NCI-H510A (cell line): ENCODE measurements around the gene SYT17.
"Not testable (repeated sequence)": the region's sequence is repeated elsewhere in the genome, so short reads cannot be mapped to it uniquely, and the experiment has no call there.

Experiments
- DNase-seq: peaks from one replicate; lab custom pipeline; 2025; lab: John Stamatoyannopoulos, UW

The SYT17 gene

DNA sequence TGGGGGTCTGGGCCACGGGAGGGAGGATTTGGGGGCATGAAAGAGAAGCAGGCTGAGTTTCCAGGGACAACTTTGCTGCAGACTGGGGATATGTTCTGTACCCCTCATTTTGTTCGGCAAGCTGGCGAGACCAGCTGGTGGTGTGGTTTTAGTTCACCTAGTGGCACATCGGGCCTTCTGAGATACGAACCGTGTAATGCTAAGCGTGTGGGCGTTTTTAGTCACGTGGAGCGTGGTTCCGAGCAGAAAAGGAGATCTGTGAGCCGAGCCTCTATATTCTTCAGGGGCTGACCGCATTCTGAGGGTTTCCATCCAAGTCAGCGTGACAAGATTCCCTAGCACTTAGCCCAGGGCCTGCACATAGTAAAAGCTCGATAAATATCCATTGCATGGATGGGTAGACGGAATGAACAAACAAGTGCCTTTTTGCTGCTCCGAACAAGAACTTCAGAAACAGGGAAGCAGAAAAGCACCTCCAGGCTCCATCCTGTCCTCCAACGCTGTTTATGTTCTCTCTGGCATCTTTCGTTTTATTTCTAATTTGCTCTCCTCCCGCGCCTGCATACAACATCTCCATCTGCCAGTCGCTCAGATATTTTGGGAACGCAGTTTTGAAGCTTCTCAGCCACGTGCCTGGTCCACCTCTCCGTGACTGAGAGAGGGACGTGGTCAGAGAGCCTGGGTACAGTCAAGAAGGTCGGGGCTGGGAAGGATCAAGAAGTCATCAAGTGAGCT is 5.8 kb downstream of the SYT17 start:
- DNase-seq: no peak

DNA sequence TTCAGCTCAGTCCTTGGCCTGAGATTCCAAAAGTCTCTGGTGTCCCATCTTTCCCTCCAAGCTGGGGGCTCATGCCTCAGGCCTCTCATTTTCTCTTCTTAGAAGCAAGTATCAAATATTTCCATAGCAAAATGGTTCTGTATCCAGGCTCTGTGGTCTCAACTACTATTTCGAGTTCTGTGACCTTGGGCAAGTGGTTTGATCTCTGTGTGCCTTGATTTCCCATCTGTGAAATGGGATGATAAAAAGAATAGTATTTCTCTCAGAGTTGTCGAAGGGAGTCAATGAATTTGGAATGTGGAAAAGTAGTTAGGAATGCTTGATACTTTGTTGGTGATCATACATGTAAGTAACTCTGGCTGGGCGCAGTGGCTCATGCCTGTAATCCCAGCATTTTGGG is 6.4 kb downstream of the SYT17 start:
- no peak for DNase-seq

DNA sequence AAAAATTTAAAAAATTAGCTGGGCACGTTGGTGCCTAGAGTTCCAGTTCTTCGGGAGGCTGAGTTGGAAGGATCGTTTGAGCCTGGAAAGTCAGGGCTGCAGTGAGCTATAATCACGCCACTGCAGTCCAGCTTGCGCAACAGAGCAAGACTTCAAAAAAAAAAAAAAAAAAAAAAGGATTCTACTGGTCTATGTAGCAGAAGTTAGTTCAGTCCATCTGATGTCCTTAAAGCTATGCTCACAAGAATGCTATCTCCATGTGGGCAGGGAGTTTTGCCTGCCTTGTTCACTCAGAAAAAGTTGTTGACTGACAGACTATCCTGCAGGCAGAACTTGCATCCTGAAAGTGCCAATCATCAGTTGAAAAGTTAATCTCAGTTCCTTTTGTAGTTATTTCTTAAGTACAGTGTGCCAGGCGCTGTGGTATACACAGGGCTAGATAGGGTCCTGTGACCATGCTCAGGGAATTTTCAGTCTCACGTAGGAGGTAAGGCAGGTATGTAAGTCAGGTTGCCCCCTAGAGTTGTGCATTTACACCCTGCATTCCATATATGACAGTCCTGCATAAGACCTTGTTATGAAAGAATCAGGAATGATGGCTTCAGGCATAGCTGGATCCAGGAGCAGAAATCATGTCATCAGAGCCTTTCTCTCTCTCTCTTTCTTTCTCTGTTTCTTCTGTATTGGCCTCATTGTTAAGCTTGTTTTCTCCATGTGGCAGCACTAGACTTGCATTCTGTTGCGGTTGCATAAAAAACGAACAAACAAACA is 7.6 kb downstream of the SYT17 start:
- no peak for DNase-seq

- peak; percentile 58 for DNase-seq
These were observed 9.2 kb downstream of the SYT17 start for GRCh38 chr16:19177111-19177739.

- DNase-seq: peak; percentile 63
These were observed 11.8 kb downstream of the SYT17 start for GRCh38 chr16:19179546-19180490.

DNA sequence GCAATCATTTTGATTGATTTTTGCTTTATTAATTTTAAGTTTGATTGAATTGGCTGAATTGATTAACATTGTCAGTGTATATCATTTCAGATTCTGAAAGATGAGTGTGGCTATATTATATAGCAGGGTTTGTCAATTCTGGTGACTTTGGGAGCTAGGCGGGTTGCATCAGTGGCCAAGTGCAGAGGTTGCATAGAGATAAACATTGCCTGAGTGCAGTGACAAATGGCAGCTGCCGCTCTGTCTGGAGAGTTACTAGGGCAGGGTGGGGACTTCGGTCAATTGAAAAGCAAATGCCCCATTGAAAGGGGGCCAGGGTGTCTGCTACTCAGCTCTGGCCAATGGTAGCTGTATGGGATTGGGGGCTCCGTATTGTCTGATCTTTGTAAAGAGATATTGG is 12.7 kb downstream of the SYT17 start:
- no peak for DNase-seq

- DNase-seq: no peak
These were observed 14.4 kb downstream of the SYT17 start for GRCh38 chr16:19182481-19182880.

DNA sequence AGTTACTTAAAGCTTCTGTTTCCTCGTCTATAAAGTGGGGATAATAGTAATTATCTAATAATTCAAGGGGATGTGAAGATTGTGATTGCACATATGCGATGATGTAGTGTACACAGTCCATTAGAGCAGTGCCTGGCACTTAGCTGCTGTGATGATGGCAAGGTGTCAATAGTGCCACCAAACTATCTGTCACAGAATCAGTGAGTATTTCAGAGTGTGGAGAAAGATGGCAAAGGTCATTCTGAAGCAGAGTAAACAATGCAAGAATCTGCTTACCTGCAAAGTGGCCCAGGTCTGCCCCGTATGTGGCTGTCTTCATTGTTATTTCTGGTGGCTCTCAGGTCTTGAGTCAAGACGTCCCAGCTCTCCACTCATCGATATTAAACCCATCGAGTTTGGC is 15.1 kb downstream of the SYT17 start:
- no peak for DNase-seq

DNA sequence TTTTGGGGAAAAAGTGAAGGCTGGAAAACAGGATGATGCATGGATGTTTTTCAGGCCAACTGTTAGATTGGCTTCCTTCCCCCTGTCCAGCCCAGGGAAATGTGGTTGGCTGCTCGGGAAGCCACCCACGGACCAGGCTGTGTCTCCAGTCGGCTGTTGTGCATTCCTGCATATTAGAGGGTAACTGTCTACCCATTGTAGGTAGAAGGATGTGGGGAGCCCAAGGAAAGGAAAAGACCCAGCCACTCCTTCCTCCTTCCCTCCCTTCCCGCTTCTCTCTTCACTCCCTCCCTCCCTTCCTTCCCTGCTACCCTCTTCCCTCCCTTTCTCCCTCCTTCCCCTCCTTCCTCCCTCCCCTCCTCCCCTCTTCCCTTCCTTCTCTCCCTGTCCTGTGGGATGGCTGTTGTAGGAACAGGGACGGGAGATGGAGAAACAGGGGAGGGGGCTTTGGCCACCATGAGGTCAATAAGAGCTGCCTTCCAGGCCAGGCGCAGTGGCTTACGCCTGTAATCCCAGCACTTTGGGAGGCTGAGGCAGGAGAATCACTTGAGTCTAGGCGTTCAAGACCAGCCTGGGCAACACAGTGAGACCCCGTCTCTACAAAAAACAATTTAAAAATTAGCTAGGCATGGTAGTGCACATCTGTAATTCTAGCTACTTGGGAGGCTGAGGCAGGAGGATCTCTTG is 16.9 kb downstream of the SYT17 start:
- DNase-seq: no peak

DNA sequence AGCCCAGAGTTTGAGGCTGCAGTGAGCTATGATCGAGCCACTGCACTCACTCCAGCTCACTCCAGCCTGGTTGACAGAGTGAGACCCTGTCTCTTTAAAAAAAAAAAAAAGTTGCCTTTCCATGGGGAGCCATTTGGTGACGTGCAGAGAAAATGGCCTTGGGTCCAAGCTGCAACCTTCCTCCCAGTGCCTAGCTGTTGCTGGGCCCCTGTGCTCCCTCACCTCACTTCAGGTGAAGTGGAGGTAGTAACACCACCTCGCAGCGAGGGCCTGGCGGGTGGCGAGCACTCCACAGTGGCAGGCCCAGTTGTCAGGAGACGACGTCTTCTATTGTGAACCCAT is 17.4 kb downstream of the SYT17 start:
- peak; percentile 45 for DNase-seq

- no peak for DNase-seq
These were observed 18.4 kb downstream of the SYT17 start for GRCh38 chr16:19186408-19186807.

- DNase-seq: not testable (repeated sequence)
These were observed 19.9 kb downstream of the SYT17 start for GRCh38 chr16:19187961-19188360.

- no peak for DNase-seq
These were observed 20.4 kb downstream of the SYT17 start for GRCh38 chr16:19188406-19188805.

GRCh38 chr16:19192865-19193264 is 24.8 kb downstream of the SYT17 start:
- DNase-seq: no peak

DNA sequence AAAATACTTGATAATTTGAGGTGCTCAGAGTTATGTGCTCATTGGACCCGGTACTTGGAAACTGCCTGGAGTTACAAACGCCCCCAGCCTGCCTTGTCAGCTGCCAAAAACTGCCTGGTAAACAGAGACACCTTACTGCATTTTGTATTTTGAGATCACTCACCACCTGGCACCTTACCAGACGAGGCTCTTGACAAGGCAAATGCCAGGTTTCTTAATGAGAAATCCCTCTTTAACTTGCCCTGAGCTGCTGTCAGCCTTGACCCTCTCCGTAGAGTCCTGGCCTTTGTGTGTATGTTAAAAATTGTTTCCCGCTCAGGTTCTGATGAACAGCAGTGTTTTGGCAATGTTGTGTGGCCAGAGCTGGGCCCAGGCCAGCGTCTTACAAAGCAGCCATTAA is 28.8 kb downstream of the SYT17 start:
- no peak for DNase-seq

DNA sequence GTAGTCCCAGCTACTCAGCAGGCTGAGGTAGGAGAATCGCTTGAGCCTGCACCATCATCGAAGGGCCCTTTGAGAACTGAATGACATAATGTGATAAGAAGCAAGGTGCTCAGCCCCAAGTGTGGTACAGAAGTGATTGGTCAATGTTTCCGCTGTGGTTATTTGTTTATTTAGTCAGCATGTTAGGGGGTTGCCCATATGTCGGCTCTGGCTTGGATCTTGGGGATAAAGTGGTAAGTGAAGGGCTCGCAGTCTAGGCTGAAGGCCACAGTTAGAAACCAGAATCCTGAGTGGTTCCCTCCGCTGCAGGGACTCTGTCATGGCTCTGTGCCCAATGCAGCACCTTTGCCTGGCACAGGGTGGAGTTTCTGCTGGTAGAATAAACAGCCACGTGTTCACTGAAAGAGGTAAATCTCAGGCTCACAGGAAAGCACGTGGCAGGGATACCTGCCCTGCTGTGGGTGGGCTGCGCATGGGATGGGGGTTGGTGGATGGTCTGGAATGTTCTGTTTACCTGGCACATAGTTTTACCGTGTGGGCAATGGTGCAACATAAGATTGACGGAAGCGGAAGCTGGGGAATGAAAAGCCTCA is 35.4 kb downstream of the SYT17 start:
- no peak for DNase-seq

DNA sequence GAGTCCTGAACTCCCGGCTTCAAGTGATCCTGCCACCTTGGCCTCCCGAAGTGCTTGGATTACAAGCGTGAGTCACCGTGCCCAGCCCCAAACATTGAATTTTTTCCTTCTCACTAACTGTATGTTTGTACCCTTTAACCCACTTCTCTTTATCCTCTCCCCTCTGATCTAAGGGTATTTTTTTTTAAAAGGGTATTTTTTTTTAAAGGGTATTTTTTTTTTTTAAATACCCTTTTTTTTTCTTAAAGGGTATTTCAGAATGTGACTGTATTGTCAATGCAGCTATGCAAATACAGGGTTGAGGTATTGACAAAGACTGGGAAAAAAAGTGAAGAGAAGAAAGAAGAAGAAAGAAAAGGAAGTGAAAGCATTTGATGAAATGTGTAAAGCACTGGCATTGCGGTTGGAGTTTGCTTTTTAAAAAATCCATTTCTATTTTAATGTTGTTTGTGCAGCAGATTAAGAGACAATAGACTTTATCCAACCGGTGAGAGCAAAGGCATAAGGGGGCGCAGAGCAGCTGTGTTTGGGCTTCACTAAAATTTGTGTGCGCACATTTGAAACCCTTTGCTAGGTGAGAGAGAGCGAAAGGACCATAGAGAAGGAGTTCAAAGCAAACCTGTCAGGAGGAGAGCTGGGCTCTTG is 42.4 kb downstream of the SYT17 start:
- no peak for DNase-seq

GRCh38 chr16:19210968-19211367 is 42.9 kb downstream of the SYT17 start:
- no peak for DNase-seq

DNA sequence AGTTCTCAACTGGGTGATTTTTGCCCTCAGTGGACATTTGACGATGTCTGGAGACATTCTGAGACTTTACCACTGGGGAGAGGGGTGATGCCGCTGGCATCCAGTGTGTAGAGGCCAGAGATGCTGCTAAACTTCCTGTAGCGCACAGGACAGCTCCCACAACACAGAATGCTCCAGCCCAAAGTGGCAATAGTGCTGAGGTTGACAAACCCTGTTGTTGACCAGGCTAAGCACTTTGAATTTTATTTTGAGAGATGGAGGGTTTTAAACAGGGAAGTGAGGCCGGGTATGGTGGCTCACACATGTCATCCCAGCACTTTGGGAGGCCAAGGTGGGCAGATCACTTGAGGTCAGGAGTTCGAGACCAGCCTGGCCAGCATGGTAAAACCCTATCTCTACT is 44.0 kb downstream of the SYT17 start:
- no peak for DNase-seq

GRCh38 chr16:19213885-19214284 is 45.8 kb downstream of the SYT17 start:
- DNase-seq: no peak

- DNase-seq: no peak
These were observed 47.7 kb downstream of the SYT17 start for GRCh38 chr16:19215705-19216104.
